ENCODE data around the gene MRPL51.

- TF ChIP-seq EZH2 (IDR thresholded peaks at IDR 0.05; ENCODE audit: low read depth, unreplicated experiment) (no peak), CTCF (conservative IDR thresholded peaks at IDR 0.05; ENCODE audit: low read depth in 2 of 2) (no peak), JUNB (IDR thresholded peaks at IDR 0.05; ENCODE audit: unreplicated experiment) (no peak), REST (IDR thresholded peaks at IDR 0.05; ENCODE audit: unreplicated experiment) (no peak), EZH2phosphoT487 (IDR thresholded peaks at IDR 0.05; ENCODE audit: unreplicated experiment) (no peak)
Observed at GRCh38 chr12:6508087-6508486, 15.0 kb upstream of the MRPL51 start.
